ENCODE data around the gene ISCA1.
"Not testable (repeated sequence)": the region's sequence is repeated elsewhere in the genome, so short reads cannot be mapped to it uniquely, and the experiment has no call there.

The ISCA1 gene

DNA sequence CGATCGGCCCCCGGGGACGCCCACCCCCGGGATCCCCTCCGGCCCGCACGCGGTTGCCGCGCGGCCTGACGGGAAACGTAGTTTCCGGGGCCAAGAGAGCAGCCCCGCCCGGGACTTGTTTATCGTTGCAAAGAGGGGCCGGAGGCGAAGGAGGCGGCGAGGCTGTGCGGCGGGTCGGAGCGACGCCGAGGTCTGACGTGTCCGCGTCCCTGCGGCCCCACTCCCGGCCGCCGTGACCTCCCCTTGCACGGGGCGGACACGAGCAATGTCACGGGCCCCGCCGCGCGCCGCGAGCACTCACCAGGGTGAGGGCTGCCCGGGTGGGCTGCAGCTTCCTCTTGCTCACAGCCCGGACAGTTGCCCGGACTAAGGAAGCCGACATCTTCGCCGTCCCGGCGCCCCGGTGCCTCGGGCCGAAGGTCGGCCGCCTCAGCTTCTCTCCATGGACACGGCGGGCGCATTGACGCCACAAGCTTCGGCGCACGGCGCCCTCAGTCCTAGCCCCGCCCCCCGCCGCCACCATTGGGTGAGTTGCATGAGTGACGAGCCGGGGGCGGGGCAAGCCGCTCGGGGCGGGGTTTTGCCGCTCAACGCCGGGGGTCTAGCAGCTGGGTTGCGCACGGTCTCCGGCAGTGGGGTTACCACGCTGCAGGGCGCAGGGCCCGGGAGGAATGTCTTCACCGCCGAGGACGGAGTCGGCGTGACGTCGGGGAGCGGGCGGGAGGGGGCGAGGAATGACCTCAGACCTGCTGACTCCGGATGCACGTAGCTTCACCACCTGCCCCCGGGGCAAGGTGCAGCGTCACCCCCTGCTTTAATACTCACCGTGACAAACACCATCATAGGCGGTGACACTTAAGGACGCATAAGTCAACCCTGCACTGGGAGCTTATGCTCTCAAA, at the start of gene ISCA1:
Gene ISCA1 (minus strand): TSS at position 462 of the 902 bp plus-strand sequence. CDS start 80 bp downstream, at position 382.
- peak; percentile 63 to 73 for DNase-seq (ENCODE audit: low read depth in 2 of 2)

DNA sequence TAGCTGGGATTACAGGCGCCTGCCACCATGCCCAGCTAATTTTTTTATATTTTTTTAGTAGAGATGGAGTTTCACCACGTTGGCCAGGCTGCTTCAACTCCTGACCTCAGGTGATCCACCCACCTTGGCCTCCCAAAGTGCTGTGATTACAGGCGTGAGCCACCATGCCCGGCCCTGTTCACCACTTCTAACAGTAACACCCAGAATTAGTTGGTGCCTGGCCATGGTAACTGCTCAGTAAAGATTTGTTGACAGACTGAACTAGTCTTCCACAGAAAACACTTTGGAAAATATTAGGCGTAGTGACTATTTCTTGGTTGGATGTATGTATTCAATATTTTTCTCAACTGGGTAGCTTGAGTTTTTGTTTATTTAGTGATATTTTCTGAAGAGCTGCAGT, 47.8 kb upstream of the ISCA1 start:
- DNase-seq (ENCODE audit: low read depth in 2 of 2) = no peak

DNA sequence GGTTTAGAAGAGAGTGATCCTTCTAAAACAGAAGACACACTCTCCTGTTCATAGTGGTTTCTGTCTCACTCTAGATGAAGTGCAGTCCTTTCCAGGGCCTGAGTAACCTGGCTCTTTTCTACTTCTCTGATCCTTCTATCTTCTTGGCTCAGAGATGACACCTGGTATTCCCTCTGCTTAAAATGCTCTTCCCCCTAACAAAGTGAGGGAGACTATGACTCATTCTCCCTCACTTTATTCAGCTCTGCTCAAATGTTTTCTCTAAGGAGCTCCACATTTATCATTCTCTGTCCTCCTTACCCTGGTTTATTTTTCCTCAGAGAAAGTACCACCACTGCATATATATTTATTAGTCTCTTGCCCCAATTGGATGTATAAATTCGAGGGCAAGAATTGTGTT, 47.3 kb upstream of the ISCA1 start:
- no peak for DNase-seq (ENCODE audit: low read depth in 2 of 2)

DNA sequence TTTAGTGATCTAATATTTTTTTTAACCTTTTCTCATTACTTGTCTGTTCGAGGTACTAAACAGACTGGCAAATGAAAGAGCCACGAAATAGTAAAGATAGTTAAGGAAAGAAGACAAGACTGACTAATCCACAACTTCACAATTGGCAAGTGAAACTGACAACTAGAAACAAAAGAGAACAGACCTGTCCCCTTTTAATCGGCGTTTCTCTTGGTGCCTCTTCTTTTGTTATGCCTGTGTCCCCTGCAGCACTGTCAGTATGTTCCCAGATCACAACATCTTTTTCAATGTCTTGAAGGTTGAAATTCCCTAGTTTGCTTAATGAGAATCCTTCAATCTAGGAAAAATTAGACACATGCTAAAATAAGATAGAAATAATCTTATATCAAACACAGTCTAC, 45.8 kb upstream of the ISCA1 start:
- DNase-seq (ENCODE audit: low read depth in 2 of 2) = no peak

DNA sequence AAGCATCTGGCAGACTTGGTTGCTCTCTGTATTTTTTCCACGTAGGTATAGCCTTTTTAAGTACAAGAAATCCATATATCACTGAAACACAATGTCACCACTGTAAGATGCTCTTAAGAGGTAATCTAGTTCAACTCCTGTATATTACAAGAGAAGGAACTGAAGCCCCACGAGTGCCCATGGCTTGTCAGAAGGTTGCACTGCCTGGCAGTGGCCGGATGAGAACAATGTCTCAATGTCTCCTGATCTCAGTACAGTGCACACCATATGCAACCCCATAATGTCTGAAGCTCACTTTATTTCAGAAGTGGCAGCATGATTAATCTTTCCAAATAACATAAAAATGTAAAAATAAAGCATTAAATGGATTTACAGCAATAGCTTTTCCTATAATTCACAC, 44.2 kb upstream of the ISCA1 start:
- DNase-seq (ENCODE audit: low read depth in 2 of 2) = no peak

DNA sequence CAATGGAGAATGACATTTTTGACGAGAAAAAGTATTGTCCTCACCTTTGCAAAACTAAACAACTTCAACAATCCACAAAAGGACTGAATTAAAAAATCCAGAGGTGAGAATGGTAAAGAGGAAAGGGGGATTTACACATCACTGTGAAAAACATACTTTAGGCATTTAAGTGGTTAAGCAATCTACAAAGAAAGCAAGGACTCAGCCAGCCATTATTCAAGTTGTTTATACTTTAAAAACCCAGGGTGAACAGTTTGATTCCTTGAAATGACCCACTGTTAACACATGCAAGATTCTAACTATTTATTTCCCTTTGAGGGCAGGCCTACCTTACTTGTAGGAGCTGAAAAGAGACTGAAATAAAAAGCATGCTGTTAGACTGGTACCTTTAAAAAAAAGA, 42.6 kb upstream of the ISCA1 start:
- DNase-seq (ENCODE audit: low read depth in 2 of 2) = no peak

DNA sequence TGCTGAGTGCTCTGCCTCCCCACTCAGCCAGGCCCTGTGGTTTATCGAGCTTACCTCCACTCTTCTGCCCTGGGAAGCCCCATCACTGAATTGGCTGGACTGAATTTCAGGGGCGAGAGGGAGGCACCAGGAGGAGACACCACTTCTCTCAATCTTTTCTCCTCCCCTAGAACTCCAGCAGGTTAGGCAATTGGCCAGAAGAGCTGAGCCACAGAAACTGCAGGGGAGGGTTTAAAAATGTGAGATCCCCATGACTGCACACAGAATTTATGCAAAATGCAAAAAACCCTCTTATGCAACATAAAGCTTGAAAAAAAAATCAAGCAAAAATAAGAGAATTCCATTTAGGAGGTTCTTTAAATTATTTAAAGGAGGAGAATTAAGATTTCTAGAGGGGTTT, 42.0 kb upstream of the ISCA1 start:
- peak in 1 of 2 experiments; percentile 33 for DNase-seq (ENCODE audit: low read depth in 2 of 2)

DNA sequence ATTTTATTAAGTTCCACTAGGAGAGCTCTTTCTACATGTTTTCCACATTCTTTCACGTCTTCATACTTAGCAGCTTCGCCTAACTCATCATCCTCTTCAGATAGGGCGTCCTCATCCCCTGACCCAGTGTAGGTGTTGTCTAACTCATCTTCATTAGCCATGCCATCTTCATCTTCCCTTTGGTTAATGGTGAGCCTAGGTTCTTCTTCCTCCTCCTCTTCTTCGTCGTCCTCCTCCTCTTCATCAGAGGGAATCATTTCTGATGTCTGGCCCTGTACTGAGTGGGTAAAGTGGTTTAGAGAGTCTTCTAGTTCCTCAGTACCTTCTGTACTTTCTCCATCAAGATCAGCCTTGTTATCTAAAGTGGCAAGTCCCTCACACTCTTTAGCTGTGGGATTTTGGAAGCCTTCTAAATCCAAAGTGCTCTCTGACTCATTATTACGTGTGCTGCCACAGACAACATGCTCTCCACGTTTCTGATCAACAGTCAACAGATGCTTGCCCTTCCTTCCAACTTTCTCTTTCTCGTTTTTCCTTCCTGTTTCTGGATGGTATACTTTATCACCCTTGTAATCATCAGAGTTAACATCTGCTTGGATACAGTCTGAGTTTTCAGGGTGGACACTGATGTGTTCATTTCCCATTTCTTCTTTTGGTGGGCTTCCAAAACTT, 40.8 kb upstream of the ISCA1 start:
- DNase-seq (ENCODE audit: low read depth in 2 of 2) = no peak

DNA sequence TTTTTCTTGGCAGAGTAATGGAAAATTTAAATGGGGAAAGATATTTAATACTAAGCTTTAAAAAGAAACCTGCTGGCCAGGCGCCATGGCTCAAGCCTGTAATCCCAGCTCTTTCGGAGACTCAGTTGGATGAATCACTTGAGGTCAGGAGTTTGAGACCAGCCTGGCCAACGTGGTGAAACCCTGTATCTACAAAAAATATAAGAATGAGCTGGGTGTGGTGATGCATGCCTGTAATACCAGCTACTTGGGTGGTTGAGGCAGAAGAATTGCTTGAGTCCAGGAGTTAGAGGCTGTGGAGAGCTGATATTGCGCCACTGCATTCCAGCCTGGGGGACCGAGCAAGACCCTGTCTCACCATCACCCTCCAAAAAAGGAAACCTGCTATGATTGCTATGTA, 39.0 kb upstream of the ISCA1 start:
- DNase-seq (ENCODE audit: low read depth in 2 of 2) = peak; percentile 79 to 81

DNA sequence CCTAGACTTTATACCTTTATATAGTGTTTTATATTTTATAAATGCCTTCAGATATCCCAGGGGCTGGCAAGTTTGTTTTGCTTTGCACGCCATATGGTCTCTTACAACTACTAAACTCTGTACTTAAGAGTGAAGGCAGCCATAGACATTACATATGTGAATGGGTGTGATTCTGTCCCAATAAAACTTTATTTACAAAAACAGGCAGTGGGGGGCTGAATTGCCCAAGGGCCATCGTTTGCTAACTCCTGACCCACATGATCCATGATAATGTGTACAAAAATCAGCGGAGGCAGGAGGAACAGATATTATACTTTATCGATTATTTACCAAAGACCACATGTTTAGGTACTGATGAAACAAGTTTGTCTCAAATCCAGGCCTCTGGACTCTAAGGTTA, 35.8 kb upstream of the ISCA1 start:
- no peak for DNase-seq (ENCODE audit: low read depth in 2 of 2)

DNA sequence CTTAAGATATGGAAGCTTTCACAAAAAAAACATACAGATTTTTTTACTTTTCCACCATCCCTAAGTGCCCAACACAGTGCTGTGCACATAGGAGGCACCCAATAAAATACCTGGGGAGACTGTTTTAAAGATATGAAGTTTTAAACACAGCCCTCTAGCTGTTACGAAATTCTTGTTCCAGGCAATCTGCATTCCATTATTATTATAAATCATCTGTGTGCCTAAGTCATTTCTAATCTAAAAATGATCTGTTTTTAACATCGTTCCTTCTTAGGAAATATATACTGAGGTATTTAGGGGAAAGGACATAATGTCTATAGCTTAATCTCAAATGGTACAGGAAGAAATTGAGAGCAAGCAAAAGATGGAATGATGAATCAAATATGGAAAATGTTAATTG, 32.7 kb upstream of the ISCA1 start:
- no peak for DNase-seq (ENCODE audit: low read depth in 2 of 2)

DNA sequence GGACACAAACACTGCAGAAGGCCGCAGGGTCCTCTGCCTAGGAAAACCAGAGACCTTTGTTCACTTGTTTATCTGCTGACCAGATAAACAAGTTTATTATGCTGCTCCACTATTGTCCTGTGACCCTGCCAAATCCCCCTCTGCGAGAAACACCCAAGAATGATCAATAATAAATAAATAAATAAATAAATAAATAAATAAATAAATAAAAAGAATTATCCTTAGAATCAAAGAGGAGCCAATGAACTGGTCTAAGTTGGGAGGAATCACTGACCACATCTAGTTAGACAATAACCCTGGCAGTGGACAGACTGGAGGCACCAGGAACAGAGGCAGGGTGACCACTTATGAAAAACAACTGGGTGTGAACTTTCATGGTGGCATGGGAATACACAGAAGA, 30.6 kb upstream of the ISCA1 start:
- not testable (repeated sequence) for DNase-seq (ENCODE audit: low read depth in 2 of 2)

DNA sequence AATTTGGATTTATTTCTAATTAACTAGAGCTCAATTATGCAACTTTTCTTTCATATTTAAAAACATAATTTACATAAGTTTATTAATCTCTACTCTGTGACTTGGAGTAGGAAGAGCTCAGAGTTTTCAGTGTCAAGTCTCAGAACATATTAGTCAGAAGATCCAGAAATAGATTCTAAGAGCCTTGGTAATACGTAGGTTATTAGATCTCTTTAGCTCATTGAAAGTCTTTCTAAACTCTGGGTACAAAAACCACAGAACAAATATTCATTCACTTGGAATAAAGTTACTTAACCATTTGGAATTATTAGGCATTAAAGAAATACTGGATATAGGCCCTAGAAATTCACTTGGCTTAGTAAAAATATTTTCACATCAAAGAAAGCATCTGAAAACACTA, 26.3 kb upstream of the ISCA1 start:
- DNase-seq (ENCODE audit: low read depth in 2 of 2) = no peak

DNA sequence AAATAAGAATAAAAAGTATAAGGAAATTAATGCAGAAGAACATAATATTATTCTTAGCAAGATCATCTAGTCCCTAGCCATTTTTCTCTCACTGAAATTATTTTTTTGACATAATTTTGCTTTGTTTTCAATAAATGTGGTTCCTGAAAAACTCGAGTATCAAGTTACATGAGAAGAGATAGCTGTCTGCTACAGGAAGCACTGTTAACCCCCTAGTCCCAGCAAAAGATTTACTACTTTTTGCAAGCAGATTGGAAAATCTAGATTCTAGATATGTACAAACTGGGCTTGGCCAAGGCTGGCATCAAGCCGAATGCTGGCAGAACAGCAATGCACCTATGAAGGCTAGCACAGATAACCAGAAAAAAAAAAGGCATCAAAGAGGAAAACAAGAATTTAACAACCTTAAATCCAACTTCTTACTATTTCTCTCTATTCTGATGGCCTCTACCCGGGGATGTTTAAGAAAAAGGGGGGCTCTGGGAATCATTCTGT, 21.9 kb upstream of the ISCA1 start:
- DNase-seq (ENCODE audit: low read depth in 2 of 2) = no peak

DNA sequence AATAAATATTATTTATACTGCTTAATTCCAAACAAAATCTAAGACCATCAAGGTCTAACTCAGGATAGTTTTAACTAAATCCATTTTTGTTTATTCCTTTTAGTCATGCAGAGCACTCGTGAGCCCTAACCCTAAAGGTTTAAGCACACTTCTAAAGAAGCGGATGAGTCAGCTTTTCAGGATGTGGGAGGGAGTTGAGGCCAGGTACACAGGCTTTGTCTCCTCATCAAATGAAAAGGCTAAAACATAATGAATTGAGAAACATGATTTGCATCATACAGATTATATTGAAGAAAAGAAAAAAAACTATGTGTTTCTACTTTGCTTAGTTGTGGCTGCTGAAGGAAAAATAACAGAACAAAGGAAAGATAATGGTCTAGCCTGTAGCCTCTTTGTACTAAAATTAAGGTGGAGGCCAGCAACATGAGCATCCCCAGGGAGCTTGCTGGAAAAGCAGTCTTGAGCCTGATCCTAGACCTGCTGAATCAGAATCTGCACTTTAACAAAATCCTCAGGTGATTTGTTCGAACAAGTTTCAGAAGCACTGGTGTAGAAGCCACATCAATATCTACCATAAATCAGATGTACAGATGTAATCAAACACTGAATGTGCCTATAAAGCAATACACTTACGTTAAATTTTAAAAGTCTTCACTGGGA, 21.1 kb upstream of the ISCA1 start:
- no peak for DNase-seq (ENCODE audit: low read depth in 2 of 2)

DNA sequence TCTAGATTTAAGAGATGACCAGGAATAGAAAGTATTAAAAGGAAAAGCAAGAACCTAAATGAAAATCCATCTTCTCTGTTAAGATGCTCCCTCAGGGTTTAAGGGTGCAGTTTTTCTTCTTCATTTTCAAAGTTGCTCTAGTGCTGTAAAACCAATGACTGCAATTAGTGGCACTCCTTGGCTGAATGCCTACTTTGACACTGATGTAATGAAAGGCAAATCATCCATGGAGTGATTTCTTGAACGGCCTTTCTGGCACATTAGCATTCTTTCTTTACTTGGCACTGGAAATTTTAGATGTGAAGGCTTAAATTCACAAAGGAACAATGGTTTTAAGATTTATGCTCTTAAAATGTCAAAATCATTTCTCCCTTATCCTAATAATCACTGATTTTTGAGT, 19.3 kb upstream of the ISCA1 start:
- DNase-seq (ENCODE audit: low read depth in 2 of 2) = no peak

DNA sequence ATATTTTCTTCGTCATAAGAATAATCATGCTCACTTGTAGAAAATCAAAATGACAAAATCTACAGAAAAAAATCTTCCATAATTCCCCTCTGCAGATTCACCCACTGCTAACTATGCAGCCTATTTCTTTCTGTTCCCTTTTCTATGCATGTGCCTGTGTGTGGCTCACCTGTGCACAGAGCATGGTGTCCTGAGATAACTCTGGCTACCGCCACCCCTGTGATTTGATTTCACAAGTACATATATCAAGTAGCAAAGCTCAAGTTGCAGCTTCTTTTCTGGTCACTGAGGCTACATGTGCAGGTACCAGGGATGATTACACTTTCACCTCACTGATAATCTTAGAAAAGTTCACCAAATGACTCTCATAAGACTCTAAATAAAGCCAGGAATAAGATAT, 18.4 kb upstream of the ISCA1 start:
- DNase-seq (ENCODE audit: low read depth in 2 of 2) = no peak

DNA sequence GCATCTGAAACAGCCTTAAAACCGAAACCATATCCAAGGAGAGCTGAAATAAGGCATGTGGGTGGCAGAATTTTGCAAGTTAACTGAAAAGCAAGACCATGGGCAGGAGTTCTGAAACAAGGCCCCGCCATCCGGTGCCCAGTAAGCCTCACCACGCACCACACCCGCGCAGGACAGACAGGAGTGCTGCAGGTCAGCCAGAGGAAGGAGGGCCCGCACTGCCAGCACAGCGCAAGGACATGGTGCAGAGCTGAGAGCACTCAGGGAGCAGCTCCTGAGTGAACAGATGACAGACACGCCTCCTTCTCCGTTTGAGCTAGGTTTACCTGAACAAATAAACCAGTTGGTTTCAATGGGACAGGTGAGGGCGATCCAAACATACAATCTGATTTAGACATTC, 16.5 kb upstream of the ISCA1 start:
- no peak for DNase-seq (ENCODE audit: low read depth in 2 of 2)

DNA sequence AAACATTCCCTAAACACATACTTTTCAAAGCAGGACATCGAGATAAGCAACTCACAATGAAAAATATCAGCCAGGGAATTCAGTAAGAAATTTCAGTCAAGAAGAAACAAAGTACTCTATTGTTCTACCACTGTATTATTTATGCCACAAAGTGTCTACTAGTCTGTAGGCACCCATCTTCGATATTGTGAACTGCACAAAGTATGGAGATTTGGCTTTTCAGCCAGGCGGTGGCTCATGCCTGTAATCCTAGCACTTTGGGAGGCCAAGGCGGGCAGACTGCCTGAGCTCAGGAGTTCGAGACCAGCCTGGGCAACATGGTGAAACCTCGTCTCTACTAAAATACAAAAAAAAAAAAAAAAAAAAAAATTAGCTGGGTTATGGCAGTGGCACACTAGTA, 8.0 kb upstream of the ISCA1 start:
- not testable (repeated sequence) for DNase-seq (ENCODE audit: low read depth in 2 of 2)

DNA sequence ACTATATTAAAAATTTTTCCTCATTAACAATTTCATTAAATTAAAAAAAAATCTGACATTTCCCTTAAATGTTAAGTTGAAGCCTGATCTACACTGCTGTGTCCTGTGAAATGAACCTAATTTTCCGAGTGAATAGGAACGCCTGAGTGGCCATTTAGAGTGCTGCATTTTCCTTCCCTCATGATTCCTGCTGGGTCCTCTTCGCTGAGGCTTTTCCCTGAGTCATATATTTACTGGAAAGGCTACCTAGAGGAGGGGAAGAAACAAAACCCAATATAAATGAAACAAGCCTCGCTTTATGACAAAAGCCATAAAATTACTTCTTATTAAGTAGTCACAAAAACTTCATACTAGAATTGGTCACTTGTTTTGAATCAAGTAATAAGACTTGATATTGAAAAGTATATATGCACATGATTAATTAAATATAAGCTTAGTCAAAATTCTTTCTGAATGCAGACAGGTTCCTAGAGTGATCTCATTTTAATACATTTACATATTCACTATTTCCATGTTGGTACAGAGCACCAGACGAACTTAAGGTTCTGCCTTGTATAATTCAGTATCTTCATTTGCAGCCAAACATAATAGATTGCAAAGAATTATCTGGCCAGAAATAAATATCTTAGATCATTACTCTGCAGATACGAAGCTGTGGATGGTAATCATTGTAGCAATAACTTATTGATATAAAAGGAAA, 6.3 kb upstream of the ISCA1 start:
- no peak for DNase-seq (ENCODE audit: low read depth in 2 of 2)

DNA sequence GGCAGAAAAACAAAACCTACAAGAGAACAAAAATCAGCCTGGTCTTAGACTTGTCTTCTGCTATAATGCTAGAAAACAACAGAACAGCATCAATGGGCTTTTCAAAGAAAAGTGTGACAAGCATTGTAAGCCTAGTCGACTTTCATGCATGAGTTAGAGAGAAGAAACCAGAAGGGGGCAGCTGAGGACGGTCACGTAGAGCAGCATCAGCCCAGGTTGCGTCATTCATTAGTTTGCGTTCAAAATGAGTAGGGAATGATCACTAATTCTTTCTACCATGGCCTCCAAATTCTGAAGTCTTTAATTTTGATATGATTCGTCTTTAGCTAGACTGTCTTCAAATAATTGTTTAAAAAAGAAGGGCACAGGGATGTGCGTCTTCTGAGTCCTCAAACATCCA, 4.7 kb upstream of the ISCA1 start:
- DNase-seq (ENCODE audit: low read depth in 2 of 2) = peak; percentile 29 to 31

DNA sequence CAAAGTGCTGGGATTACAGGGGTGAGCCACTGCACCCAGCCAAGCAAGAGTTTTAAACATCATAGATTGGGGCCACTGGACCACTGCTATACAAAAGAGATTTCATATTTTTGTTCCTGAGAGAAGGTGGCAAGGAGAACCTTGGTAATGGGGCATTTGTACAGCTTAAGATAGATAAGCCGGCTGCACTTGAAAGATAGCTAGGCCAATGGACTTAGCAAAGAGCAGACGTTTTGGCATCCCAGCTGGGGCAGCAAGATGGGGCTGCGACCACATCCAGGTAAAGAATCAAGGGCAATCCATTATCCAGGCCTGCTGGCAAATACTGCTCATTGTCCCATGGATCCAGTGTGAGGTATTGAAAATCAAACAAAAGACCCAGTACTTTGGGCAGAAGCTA, 3.9 kb upstream of the ISCA1 start:
- no peak for DNase-seq (ENCODE audit: low read depth in 2 of 2)
